HEK293 (cell line): ENCODE measurements around the gene KCNAB2.

Source experiments
- CTCF ChIA-PET: fragments of 350-600 bp; formaldehyde crosslinking; extraction: SDS; loops from one replicate; lab custom pipeline; 2021; ENCODE audit warnings: antibody characterized with exemption; lab: Yijun Ruan, JAX
- POLR2A ChIA-PET: fragments of 300-600 bp; formaldehyde crosslinking; extraction: SDS; loops from one replicate; lab custom pipeline; 2020; ENCODE audit warnings: antibody characterized with exemption, inconsistent platforms; lab: Yijun Ruan, JAX
- H3K27ac ChIP-seq: fragments of 200-500 bp; sonication (Bioruptor generic); 2 replicates; pipeline ENCODE4 v1.5.1; 2014; ENCODE audit warnings: low read depth, low read length, control low read depth, inconsistent platforms; ENCODE audit errors: extremely low read depth
- H3K36me3 ChIP-seq, 2 experiments: fragments of 200-500 bp in 1 of 2; sonication (Bioruptor generic) in 1 of 2; 1 replicate in 1 of 2; 2 replicates in 1 of 2; pipeline ENCODE4 v1.5.1; 2014 to 2017; ENCODE audit warnings: inconsistent platforms in 2 of 2, low read length in 2 of 2; ENCODE audit not compliant: control insufficient read depth in 2 of 2, insufficient read depth in 1 of 2
- H3K4me1 ChIP-seq: fragments of 200-500 bp; sonication (Bioruptor generic); 2 replicates; pipeline ENCODE4 v1.5.1; 2014; ENCODE audit warnings: mild to moderate bottlenecking, low read length, inconsistent platforms; ENCODE audit not compliant: control insufficient read depth, insufficient read depth
- H3K4me3 ChIP-seq: 2 replicates; pipeline ENCODE4 v1.5.1; 2011; ENCODE audit warnings: low read depth, mild to moderate bottlenecking, control low read depth, low read length, moderate library complexity
- H3K9me3 ChIP-seq: fragments of 200-500 bp; sonication (Bioruptor generic); 2 replicates; pipeline ENCODE4 v1.5.1; 2014; ENCODE audit warnings: low read depth, low read length, inconsistent platforms; ENCODE audit not compliant: control insufficient read depth, insufficient read depth
- KLF1 ChIP-seq: fragments of 450-650 bp; formaldehyde crosslinking; IDR thresholded peaks from 2 replicates; pipeline ENCODE4 v1.5.1; 2016; ENCODE audit warnings: missing biosample characterization, missing genetic modification characterization
- OSR2 ChIP-seq: fragments of 450-650 bp; formaldehyde crosslinking; IDR thresholded peaks from 2 replicates; pipeline ENCODE4 v1.5.1; 2016; ENCODE audit warnings: missing biosample characterization, missing genetic modification characterization
- PRDM10 ChIP-seq: fragments of 450-650 bp; formaldehyde crosslinking; IDR thresholded peaks from 2 replicates; pipeline ENCODE4 v1.5.1; 2016; ENCODE audit warnings: missing biosample characterization, missing genetic modification characterization
- PRDM4 ChIP-seq: fragments of 450-650 bp; formaldehyde crosslinking; IDR thresholded peaks from 2 replicates; pipeline ENCODE4 v1.5.1; 2017; ENCODE audit warnings: missing biosample characterization, missing genetic modification characterization
- WT1 ChIP-seq: fragments of 450-650 bp; formaldehyde crosslinking; IDR thresholded peaks from 2 replicates; pipeline ENCODE4 v1.5.1; 2016; ENCODE audit warnings: missing biosample characterization, missing genetic modification characterization
- ZBTB17 ChIP-seq: fragments of 450-650 bp; formaldehyde crosslinking; IDR thresholded peaks from 2 replicates; pipeline ENCODE4 v1.5.1; 2016; ENCODE audit warnings: missing biosample characterization, missing genetic modification characterization
- ZFP41 ChIP-seq: fragments of 450-650 bp; formaldehyde crosslinking; IDR thresholded peaks from 2 replicates; pipeline ENCODE4 v1.5.1; 2016; ENCODE audit warnings: missing biosample characterization, missing genetic modification characterization, borderline replicate concordance
- ZFP69B ChIP-seq: fragments of 450-650 bp; formaldehyde crosslinking; IDR thresholded peaks from 2 replicates; pipeline ENCODE4 v1.5.1; 2016; ENCODE audit warnings: missing biosample characterization, missing genetic modification characterization
- ZNF148 ChIP-seq: fragments of 450-650 bp; formaldehyde crosslinking; IDR thresholded peaks from 2 replicates; pipeline ENCODE4 v1.5.0; 2017; ENCODE audit warnings: missing biosample characterization, missing genetic modification characterization, borderline replicate concordance
- ZNF202 ChIP-seq: fragments of 450-650 bp; formaldehyde crosslinking; IDR thresholded peaks from 2 replicates; pipeline ENCODE4 v1.5.1; 2016; ENCODE audit warnings: missing biosample characterization, missing genetic modification characterization, borderline replicate concordance
- ZNF248 ChIP-seq: fragments of 450-650 bp; formaldehyde crosslinking; IDR thresholded peaks from 2 replicates; pipeline ENCODE4 v1.5.1; 2017; ENCODE audit warnings: missing biosample characterization, missing genetic modification characterization
- ZNF280D ChIP-seq: fragments of 450-650 bp; formaldehyde crosslinking; IDR thresholded peaks from 2 replicates; pipeline ENCODE4 v1.5.1; 2016; ENCODE audit warnings: missing biosample characterization, missing genetic modification characterization
- ZNF354C ChIP-seq: fragments of 450-650 bp; formaldehyde crosslinking; IDR thresholded peaks from 2 replicates; pipeline ENCODE4 v1.5.1; 2016; ENCODE audit warnings: missing biosample characterization, missing genetic modification characterization, low read depth, borderline replicate concordance
- ZNF398 ChIP-seq: fragments of 450-650 bp; formaldehyde crosslinking; IDR thresholded peaks from 2 replicates; pipeline ENCODE4 v1.5.1; 2017; ENCODE audit warnings: missing biosample characterization, missing genetic modification characterization
- ZNF404 ChIP-seq: fragments of 450-650 bp; formaldehyde crosslinking; IDR thresholded peaks from 2 replicates; pipeline ENCODE4 v1.5.1; 2017; ENCODE audit warnings: missing biosample characterization, missing genetic modification characterization
- ZNF473 ChIP-seq: fragments of 450-650 bp; formaldehyde crosslinking; IDR thresholded peaks from 2 replicates; pipeline ENCODE4 v1.5.1; 2017; ENCODE audit warnings: missing biosample characterization, missing genetic modification characterization
- ZNF488 ChIP-seq: fragments of 450-650 bp; formaldehyde crosslinking; IDR thresholded peaks from 2 replicates; pipeline ENCODE4 v1.5.1; 2016; ENCODE audit warnings: missing biosample characterization, missing genetic modification characterization
- ZNF596 ChIP-seq: fragments of 450-650 bp; IDR thresholded peaks from 2 replicates; pipeline ENCODE4 v1.5.0; 2018; ENCODE audit warnings: missing biosample characterization, mild to moderate bottlenecking, missing genetic modification characterization, moderate library complexity
- ZNF776 ChIP-seq: fragments of 450-650 bp; formaldehyde crosslinking; IDR thresholded peaks from 2 replicates; pipeline ENCODE4 v1.5.0; 2017; ENCODE audit warnings: missing biosample characterization, missing genetic modification characterization, borderline replicate concordance
- ZSCAN23 ChIP-seq: fragments of 450-650 bp; formaldehyde crosslinking; IDR thresholded peaks from 2 replicates; pipeline ENCODE4 v1.5.1; 2016; ENCODE audit warnings: missing biosample characterization, missing genetic modification characterization

KCNAB2 gene

GRCh38 chr1:6150006-6150938 is 104.6 kb downstream of the KCNAB2 start:
- Histone ChIP-seq H3K4me1 (no peaks in the 10 kb centered on the region; the same call in 1 of the 2 replicates), H3K36me3 (no peaks in the 10 kb centered on the region), H3K9me3 (no peaks in the 10 kb centered on the region), H3K4me3 (no peak overlapping the region), H3K27ac (no peak overlapping the region)
- CTCF ChIA-PET: no interaction called here
- POLR2A ChIA-PET: no interaction called here
- TF ChIP-seq OSR2 (tag by site-specific recombination): no peak
- TF ChIP-seq ZNF596: no peak
- no peak for TF ChIP-seq ZFP69B (tag by site-specific recombination)
- TF ChIP-seq ZNF354C (tag by site-specific recombination): no peak
- TF ChIP-seq ZBTB17 (tag by site-specific recombination): peak; percentile 99
- no peak for TF ChIP-seq ZNF280D (tag by site-specific recombination)
- TF ChIP-seq WT1 (tag by site-specific recombination): no peak
- TF ChIP-seq ZNF776: peak; percentile 55; the same call in 1 of the 2 replicates
- TF ChIP-seq ZNF202 (tag by site-specific recombination): no peak
- peak; percentile 70; the same call in 1 of the 2 replicates for TF ChIP-seq ZNF473
- TF ChIP-seq ZNF398 (tag by site-specific recombination): peak; percentile 31; the same call in 1 of the 2 replicates
- TF ChIP-seq ZFP41: no peak
- TF ChIP-seq ZNF248 (tag by site-specific recombination): 0 out of 2 replicates have a peak, but pooled peaks have one; percentile 11
- no peak for TF ChIP-seq ZNF404
- TF ChIP-seq ZNF148 (tag by site-specific recombination): peak; percentile 43; the same call in 1 of the 2 replicates
- no peak for TF ChIP-seq PRDM10 (tag by site-specific recombination)
- no peak for TF ChIP-seq KLF1 (tag by site-specific recombination)
- no peak for TF ChIP-seq ZSCAN23 (tag by site-specific recombination)
- TF ChIP-seq ZNF488 (tag by site-specific recombination): 0 out of 2 replicates have a peak, but pooled peaks have one; percentile 2
- TF ChIP-seq PRDM4 (tag by site-specific recombination): no peak
